Aorta (tissue), 5 donors: ENCODE measurements around the gene BAIAP3. TPM values are rescaled to one million over a fixed set of nuclear protein-coding genes. Genes with fewer than 3 reads are reported as not detected.

Source experiments
- ATAC-seq: fragments of 200-7000 bp; cut with Tn5 transposase; one replicate; pipeline ENCODE4 v1.9.1; 2022; ENCODE audit warnings: moderate library complexity; ENCODE audit not compliant: low FRiP score
- DNase-seq, 2 donors: peaks; one replicate each; pipeline ENCODE4 v3.0.0-alpha.2; 2020
- H3K27ac ChIP-seq, 2 donors: one replicate each; pipeline ENCODE4 v1.5.1; 2013; ENCODE audit warnings: low read length in 2 of 2, mild to moderate bottlenecking in 2 of 2, moderate library complexity in 2 of 2, control low read depth in 1 of 2, inconsistent platforms in 1 of 2, low read depth in 1 of 2
- H3K27me3 ChIP-seq, 2 donors: one replicate each; pipeline ENCODE4 v1.6.1; 2013; ENCODE audit warnings: control low read depth in 1 of 2, low read length in 1 of 2, mild to moderate bottlenecking in 1 of 2, moderate library complexity in 1 of 2; ENCODE audit not compliant: insufficient read depth in 2 of 2, control insufficient read depth in 1 of 2
- H3K36me3 ChIP-seq, 2 donors: one replicate each; pipeline ENCODE4 v1.6.1; 2013; ENCODE audit warnings: control low read depth in 1 of 2, low read length in 1 of 2, mild to moderate bottlenecking in 1 of 2; ENCODE audit not compliant: insufficient read depth in 2 of 2, control insufficient read depth in 1 of 2
- H3K4me1 ChIP-seq, 2 donors: one replicate each; pipeline ENCODE4 v1.6.1; 2013; ENCODE audit warnings: low read length in 2 of 2, control low read depth in 1 of 2, mild to moderate bottlenecking in 1 of 2, moderate library complexity in 1 of 2; ENCODE audit not compliant: insufficient read depth in 2 of 2, control insufficient read depth in 1 of 2
- H3K4me3 ChIP-seq, 2 donors: one replicate each; pipeline ENCODE4 v1.5.1; 2013; ENCODE audit warnings: low read length in 2 of 2, control low read depth in 1 of 2, mild to moderate bottlenecking in 1 of 2
- H3K9me3 ChIP-seq: one replicate; pipeline ENCODE4 v1.6.1; 2013; ENCODE audit warnings: mild to moderate bottlenecking, low read length; ENCODE audit not compliant: control insufficient read depth
- WGBS, 2 donors: extraction: QIAGEN DNeasy Blood & Tissue Kit; methylation state at CpG; one replicate each; pipeline ENCODE4 v1.1.7; 2013; 5-methylcytosine and 5-hydroxymethylcytosine counted together
- intact Hi-C, 2 donors: fragments of 100-400 bp; cut with DNase I; formaldehyde crosslinking; loops; one replicate each; pipeline versions ENCODE4 v1.14.2 to v1.15.0; 2022
- polyA plus RNA-seq, 2 donors: library from polyadenylated mRNA; stranded (reverse); fragments of 200-250 nt; gene quantifications; one replicate each; pipeline ENCODE4 v1.2.3, GENCODE V29; 2013
- total RNA-seq, 2 donors: library from RNA; stranded (reverse); fragmentation: NEBNext Ultra II Directional; extraction: Animal tissue kit (Norgen Biotek cat#: 25700); gene quantifications; one replicate each; pipeline ENCODE4 v1.2.1, GENCODE V29; 2021
- donor health status: healthy with polysubstance abuse.
- donor health status: Bipolar disorder and iron deficiency.
- donor health status: DM: no; HTN: no; CAD: no.
- donor health status: DM: no; HTN: no; CAD: no.
- donor health status: DM: yes; HTN: yes; CAD: no.

BAIAP3 gene
- total and polyA plus RNA-seq, 4 donors: 1.1 to 3.1 (median 1.9) TPM

DNA sequence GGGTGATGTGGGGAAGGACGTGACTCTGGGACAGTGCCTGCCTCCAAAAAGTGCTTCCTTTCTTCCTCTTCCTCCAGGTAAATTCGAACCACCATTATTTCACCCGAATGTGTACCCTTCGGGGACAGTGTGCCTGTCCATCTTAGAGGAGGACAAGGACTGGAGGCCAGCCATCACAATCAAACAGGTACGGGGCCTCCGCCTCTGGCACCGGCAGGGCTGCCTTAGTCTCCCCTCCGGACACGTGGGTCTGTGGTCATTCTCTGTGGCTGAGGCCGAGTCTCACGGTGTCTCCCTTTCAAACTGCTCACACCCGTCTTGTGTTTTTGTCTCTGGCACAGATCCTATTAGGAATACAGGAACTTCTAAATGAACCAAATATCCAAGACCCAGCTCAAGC is 13.3 kb upstream of the BAIAP3 start:
- Histone ChIP-seq H3K4me1 (no peaks in the 10 kb centered on the region), H3K36me3 (peaks cover under 1 to 20% of the 10 kb centered on the region in 2 donors), H3K27me3 (no peaks in the 10 kb centered on the region), H3K9me3 (no peaks in the 10 kb centered on the region), H3K4me3 (no peak overlapping the region), H3K27ac (no peak overlapping the region)
- intact Hi-C loops: no loop called here
- ATAC-seq (no peak), DNase-seq (no peak)
- 84 to 87% methylated on average over 12 of the region's 12 CpGs for WGBS, 2 donors

DNA sequence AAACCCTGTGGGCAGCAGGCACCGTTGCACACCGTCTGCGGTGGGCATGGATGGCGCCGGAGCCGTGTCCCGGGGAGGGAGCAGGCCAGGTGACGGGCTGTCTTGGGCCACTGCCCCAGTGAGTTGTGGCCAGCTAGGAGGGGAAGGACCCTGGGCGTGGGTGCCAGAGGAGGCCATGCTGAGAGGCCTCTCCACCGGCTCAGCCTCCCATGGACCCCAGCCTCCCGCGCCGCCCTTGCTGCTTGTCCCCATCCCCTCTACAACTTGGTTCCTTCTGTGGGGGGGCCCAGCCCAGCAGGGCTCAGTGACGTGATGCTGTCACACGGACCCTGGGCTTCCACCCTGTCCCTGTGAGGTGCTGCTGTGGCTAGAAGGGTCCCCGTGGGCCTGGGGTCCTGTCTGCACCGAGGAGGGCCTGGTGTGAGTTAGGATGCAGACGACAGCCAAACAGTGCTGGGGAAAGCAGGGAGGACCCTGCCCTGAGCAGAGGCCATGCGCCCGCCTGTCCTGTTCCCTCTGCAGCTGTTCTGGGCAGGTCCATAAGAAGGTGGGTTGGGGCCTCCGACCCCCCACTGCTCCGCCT is 12.7 kb upstream of the BAIAP3 start:
- DNase-seq: no peak
- Histone ChIP-seq H3K36me3 (peaks cover 3 to 20% of the 10 kb centered on the region in 2 donors), H3K4me3 (no peak overlapping the region), H3K4me1 (no peaks in the 10 kb centered on the region), H3K27ac (no peak overlapping the region), H3K27me3 (no peaks in the 10 kb centered on the region), H3K9me3 (no peaks in the 10 kb centered on the region)
- no peak for ATAC-seq
- WGBS, 2 donors: 83 to 87% methylated on average over 14 to 22 of the region's 22 CpGs
- intact Hi-C loops: no loop called here

DNA sequence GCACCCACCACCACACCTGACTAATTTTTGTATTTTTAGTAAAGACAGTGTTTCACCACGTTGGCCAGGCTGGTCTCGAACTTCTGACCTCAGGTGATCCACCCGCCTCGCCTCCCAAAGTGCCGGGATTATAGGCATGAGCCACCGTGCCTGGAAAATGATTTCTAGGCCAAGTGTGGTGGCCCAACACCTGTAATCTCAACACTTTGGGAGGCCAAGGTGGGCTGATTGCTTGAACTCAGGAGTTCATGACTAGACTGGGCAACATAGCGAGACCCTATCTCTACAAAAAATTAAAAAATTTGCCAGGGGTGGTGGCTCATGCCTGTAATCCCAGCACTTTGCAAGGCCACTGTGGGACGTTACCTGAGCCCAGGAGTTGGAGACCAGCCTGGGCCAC is 11.0 kb upstream of the BAIAP3 start:
- Histone ChIP-seq H3K9me3 (no peaks in the 10 kb centered on the region), H3K36me3 (peaks cover 3 to 18% of the 10 kb centered on the region in 2 donors)

DNA sequence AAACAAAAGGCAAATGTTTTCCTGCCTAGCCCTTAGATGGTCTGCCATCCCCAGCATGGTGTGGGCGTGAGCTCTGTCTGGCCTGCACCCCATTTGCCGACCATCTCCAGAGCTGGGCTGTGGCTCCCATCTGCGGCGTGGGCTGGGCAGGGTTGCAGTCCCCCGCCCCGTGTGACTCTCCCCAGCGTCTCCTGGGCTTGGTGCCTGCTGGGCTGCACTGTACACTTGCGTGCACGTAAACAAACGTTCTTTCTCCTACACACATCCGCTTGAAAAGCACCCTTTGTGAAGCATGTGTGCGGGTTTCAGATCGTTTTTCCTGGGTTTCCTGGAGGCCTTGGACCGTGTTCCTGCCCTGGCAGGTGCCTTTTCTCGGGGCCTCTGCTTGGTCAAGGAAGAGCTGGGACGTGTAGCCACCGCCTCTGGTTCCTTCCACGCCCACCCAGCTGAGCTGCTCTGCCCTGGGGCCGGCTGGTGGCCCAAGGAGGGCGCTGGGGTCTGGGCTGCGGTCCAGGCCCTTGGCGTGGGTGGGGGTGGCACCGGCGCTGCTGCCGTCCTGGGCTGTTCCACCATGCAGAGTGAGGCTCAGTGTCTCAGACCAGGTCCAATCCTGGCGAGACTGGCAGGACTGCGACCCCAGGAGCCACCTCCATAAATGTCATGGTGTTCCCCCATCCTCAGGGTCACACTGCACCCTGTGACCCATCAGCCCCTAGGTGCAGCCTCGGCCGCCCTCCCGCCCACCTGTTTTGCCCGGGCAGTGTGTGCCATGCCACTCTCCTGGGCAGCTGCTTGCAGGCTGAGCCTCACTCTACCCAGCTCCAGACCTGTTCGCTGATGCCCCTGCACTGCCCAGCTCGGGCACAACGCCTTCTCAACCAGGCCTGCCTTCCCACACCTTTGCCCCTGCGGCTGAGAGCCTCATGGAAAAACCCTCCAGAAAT is 9.9 kb upstream of the BAIAP3 start:
- no peak for ATAC-seq
- H3K27ac ChIP-seq: no peak overlapping the region
- no peaks in the 10 kb centered on the region for H3K9me3 ChIP-seq

More for the DNA sequence above, 11.0 kb upstream of the BAIAP3 start:
- Histone ChIP-seq H3K27ac (no peak overlapping the region), H3K27me3 (no peaks in the 10 kb centered on the region), H3K4me1 (no peaks in the 10 kb centered on the region), H3K4me3 (no peak overlapping the region)
- 91 to 94% methylated on average over 8 of the region's 8 CpGs for WGBS, 2 donors
- intact Hi-C loops: no loop called here
- DNase-seq (no peak), ATAC-seq (no peak)

DNA sequence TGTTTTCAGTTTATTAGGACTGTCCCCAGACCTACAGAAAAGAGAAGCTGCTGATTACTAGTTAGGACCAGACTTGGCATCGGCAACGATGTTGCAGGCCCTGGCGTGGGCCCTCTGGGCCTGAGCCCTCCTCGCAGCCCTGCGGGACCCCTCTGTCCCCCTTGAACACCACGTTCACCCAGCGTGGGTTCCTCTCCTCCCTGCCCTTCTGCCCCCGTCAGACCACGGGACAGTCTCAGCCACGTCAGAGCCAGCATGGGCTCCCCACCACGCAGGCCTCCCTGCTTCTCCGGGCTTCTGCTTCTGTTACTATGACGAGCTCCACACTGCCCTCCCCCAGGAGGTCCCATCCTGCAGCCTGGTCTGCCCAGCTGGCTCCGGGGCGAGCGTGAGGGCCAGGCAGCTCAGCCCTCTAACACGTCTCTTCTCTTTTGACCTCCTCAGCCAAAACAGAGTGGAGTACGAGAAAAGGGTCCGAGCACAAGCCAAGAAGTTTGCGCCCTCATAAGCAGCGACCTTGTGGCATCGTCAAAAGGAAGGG is 9.1 kb upstream of the BAIAP3 start:
- no peaks in the 10 kb centered on the region for H3K27me3 ChIP-seq
- no peaks in the 10 kb centered on the region for H3K9me3 ChIP-seq
- no peaks in the 10 kb centered on the region for H3K4me1 ChIP-seq
- DNase-seq (no peak), ATAC-seq (no peak)
- peaks cover 3 to 8% of the 10 kb centered on the region in 2 donors for H3K36me3 ChIP-seq
- H3K27ac ChIP-seq: no peak overlapping the region
- no peak overlapping the region for H3K4me3 ChIP-seq
- 81 to 82% methylated on average over 22 of the region's 22 CpGs for WGBS, 2 donors
- intact Hi-C loops: no loop called here

More for the DNA sequence above, 9.9 kb upstream of the BAIAP3 start:
- H3K36me3 ChIP-seq: peaks cover 3 to 11% of the 10 kb centered on the region in 2 donors
- no peaks in the 10 kb centered on the region for H3K4me1 ChIP-seq
- H3K4me3 ChIP-seq: no peak overlapping the region
- DNase-seq: no peak
- 84% methylated on average over 35 of the region's 35 CpGs for WGBS, 2 donors
- H3K27me3 ChIP-seq: no peaks in the 10 kb centered on the region
- intact Hi-C loops: no loop called here

DNA sequence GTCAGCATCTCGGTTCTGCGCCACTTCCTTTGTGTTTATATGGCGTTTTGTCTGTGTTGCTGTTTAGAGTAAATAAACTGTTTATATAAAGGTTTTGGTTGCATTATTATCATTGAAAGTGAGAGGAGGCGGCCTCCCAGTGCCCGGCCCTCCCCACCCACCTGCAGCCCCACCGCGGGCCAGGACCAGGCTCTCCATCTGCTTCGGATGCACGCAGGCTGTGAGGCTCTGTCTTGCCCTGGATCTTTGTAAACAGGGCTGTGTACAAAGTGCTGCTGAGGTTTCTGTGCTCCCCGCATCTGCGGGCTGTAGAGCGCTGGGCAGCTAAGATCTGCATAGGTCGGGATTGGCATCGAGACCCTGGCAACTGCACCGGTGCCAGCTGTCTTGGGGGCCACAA is 8.2 kb upstream of the BAIAP3 start:
- intact Hi-C loops: no loop called here
- ATAC-seq (no peak), DNase-seq (no peak)
- H3K4me1 ChIP-seq: no peaks in the 10 kb centered on the region
- H3K4me3 ChIP-seq: no peak overlapping the region
- peaks cover 3 to 8% of the 10 kb centered on the region in 2 donors for H3K36me3 ChIP-seq
- H3K9me3 ChIP-seq: no peaks in the 10 kb centered on the region
- 86 to 87% methylated on average over 15 of the region's 15 CpGs for WGBS, 2 donors
- H3K27ac ChIP-seq: no peak overlapping the region
- no peaks in the 10 kb centered on the region for H3K27me3 ChIP-seq

DNA sequence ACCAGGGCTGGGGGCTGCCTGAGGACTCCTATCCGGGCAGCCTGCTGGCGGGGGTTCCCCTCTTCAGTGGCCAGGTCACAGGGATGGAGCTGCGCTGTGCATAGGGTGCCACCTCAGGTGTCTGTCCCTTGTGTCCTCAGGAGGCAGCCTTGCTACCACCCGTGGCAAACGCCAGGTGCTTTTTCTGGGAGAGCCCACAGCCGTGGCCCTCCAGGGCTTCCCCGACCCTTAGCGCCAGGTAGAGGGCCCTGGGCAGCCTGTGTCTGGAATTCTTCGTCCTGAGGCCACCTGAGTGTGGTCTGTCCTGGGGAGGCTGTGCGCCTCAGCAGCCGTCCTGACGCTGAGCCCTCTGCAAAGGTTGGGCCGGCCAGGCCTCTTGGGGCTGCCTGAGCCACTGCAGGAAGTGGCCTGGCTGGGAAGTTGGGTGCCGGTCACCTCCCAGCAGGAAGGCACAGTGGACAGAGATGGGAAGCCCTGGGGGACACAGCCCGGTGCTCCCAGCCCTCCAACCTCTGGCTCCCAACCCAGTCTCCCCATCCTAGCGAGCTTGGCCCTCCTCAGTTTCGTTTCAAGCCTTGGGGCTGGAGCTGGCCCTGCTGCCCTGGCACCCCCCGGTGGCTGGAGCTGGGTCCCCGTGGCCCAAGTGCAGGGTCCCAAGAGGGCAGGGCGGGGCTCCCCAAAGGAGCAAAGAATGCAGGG is 7.6 kb upstream of the BAIAP3 start:
- Histone ChIP-seq H3K27me3 (no peaks in the 10 kb centered on the region), H3K4me3 (no peak overlapping the region), H3K36me3 (peaks cover 3 to 4% of the 10 kb centered on the region in 2 donors), H3K27ac (no peak overlapping the region), H3K4me1 (no peaks in the 10 kb centered on the region), H3K9me3 (peaks cover 2% of the 10 kb centered on the region)
- WGBS, 2 donors: 67 to 69% methylated on average over 20 of the region's 20 CpGs
- no peak for ATAC-seq
- intact Hi-C loops: no loop called here
- no peak for DNase-seq

DNA sequence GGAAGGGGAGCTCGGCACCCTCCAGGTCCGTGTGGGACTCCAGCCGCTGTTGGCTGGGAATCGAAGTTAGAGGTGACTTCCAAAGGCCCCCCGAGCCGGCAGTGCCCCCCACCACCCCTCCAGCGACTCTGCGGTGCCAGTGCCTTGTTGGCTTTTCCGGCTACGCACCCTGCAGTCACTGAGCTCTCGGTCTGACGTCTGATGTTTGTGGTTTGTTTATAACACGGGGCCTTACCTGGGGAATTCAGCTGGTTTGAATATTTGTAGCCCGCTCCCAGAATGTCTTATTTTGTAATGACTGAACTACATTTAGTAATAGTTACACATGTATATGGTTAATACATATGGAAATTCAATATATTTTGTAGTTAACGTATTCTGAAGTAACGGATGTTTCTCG is 7.1 kb upstream of the BAIAP3 start:
- H3K27ac ChIP-seq: no peak overlapping the region
- intact Hi-C loops: no loop called here
- H3K9me3 ChIP-seq: peaks cover 2% of the 10 kb centered on the region
- 70 to 72% methylated on average over 15 to 17 of the region's 17 CpGs for WGBS, 2 donors
- DNase-seq (no peak), ATAC-seq (no peak)
- no peaks in the 10 kb centered on the region for H3K4me1 ChIP-seq
- peaks cover 3 to 4% of the 10 kb centered on the region in 2 donors for H3K36me3 ChIP-seq
- no peaks in the 10 kb centered on the region for H3K27me3 ChIP-seq
- H3K4me3 ChIP-seq: no peak overlapping the region
